ENCODE results near the gene PRKCSH. TPM values are rescaled to one million over a fixed set of nuclear protein-coding genes. Genes with fewer than 3 reads are reported as not detected.
A peak's percentile ranks its signal among the peaks of the same experiment; 100 is the strongest.

The PRKCSH gene
- total and polyA plus RNA-seq, 2 experiments from 2014 or later, result 85.3 to 130 TPM

DNA sequence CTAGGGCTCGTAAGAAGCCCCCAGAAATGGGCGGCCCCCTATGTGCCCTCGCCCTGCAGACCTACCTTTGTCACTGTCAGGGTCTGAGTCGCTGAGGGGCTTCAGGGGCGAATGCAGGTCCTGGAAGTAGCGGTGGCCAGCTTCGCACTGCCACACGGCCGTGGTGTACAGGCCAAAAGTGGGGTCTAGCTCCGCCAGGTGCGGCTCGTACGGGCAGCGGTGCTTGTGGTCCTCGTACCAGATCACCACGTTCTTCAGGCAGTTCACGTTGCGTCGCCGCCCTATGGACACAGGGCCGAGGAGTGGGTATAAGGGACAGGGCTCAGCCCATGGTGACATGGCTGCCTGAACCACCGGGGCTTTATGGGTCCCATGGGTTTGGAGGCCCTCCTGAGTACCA, 60.5 kb downstream of the PRKCSH start:
- Histone ChIP-seq H3K4me3 (no peak overlapping the region), H4K20me1 (replicated peaks; ENCODE audit: insufficient read depth) (no peaks in the 10 kb centered on the region), H3K9me2 (ENCODE audit: insufficient read depth) (no peaks in the 10 kb centered on the region), H3K4me2 (no peak overlapping the region), H3K27me3 (ENCODE audit: insufficient read depth) (no peaks in the 10 kb centered on the region), H3K79me2 (replicated peaks; ENCODE audit: insufficient read depth) (no peaks in the 10 kb centered on the region), H3K27ac (ENCODE audit: low read depth) (no peak overlapping the region), H3F3A (replicated peaks; ENCODE audit: low read depth) (0 out of 2 replicates have a peak, but pooled peaks cover 2% of the 10 kb centered on the region), H2AFZ (no peak overlapping the region), H3K36me3 (ENCODE audit: insufficient read depth) (no peaks in the 10 kb centered on the region), H3K4me1 (ENCODE audit: insufficient read depth) (no peaks in the 10 kb centered on the region)
- Mint-ChIP-seq H3K27me3 (ENCODE audit: insufficient read depth, low read depth, poor library complexity) (peaks cover 7% of the 10 kb centered on the region), H3K4me1 (no peaks in the 10 kb centered on the region), H3K27ac (no peak overlapping the region), H3K36me3 (ENCODE audit: low read depth) (peaks cover 7% of the 10 kb centered on the region), H3K4me3 (no peak overlapping the region), H3K9me3 (no peaks in the 10 kb centered on the region; the same call in 2 of the 3 replicates)
- TF ChIP-seq NANOG (IDR thresholded peaks at IDR 0.05; ENCODE audit: borderline replicate concordance) (no peak), EZH2phosphoT487 (IDR thresholded peaks at IDR 0.05; ENCODE audit: unreplicated experiment) (no peak), ZNF331 (CRISPR knock-in tag; IDR thresholded peaks at IDR 0.05; ENCODE audit: low read depth) (no peak), POLR2AphosphoS5 (IDR thresholded peaks at IDR 0.05; ENCODE audit: low read depth) (no peak), STAT1 (IDR thresholded peaks at IDR 0.05; ENCODE audit: unreplicated experiment) (no peak)
- TF ChIP-seq, protein P1, sequence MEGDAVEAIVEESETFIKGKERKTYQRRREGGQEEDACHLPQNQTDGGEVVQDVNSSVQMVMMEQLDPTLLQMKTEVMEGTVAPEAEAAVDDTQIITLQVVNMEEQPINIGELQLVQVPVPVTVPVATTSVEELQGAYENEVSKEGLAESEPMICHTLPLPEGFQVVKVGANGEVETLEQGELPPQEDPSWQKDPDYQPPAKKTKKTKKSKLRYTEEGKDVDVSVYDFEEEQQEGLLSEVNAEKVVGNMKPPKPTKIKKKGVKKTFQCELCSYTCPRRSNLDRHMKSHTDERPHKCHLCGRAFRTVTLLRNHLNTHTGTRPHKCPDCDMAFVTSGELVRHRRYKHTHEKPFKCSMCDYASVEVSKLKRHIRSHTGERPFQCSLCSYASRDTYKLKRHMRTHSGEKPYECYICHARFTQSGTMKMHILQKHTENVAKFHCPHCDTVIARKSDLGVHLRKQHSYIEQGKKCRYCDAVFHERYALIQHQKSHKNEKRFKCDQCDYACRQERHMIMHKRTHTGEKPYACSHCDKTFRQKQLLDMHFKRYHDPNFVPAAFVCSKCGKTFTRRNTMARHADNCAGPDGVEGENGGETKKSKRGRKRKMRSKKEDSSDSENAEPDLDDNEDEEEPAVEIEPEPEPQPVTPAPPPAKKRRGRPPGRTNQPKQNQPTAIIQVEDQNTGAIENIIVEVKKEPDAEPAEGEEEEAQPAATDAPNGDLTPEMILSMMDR (conservative IDR thresholded peaks at IDR 0.05; ENCODE audit: low read depth in 2 of 2), result no peak
- no peak for ATAC-seq
- DNase-seq (ENCODE audit: low spot score), result no peak

DNA sequence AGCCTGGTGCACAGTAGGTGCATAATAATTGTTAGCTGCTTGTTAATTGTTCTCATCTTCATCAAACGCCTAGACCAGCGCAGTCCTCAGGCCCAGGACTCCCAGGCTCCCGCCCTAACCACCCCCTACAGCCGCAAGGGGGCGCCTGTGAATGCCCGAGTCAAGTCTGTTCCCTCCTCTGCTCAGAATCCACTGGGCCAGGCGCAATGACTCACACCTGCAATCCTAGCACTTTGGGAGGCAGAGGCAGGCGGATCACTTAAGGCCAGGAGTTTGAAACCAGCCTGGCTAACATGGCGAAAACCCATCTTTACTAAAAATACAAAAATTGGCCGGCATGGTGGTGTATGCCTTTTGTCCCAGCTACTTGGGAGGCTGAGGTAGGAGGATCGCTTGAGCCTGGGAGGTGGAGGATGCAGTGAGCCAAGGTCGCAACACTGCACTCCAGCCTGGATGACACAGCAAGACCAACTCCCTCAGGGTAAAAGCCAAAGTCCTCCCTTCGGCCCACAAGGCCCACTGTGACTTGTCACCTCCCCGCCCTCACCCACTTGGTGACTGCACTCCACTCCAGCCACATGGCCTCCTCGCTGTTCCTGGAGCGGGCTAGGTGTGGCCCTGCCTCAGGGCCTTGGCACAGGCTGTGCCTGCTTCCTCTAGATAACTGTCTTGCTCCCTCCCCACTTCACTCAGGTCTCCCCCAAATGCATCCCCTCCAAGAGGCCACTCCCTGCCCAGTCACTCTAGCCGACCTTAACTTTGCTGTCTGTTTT, 61.1 kb downstream of the PRKCSH start:
- Histone ChIP-seq H3K4me1 (ENCODE audit: insufficient read depth) (no peaks in the 10 kb centered on the region), H3F3A (replicated peaks; ENCODE audit: low read depth) (0 out of 2 replicates have a peak, but pooled peaks cover 2% of the 10 kb centered on the region), H3K9me2 (ENCODE audit: insufficient read depth) (no peaks in the 10 kb centered on the region), H4K20me1 (replicated peaks; ENCODE audit: insufficient read depth) (no peaks in the 10 kb centered on the region), H3K79me2 (replicated peaks; ENCODE audit: insufficient read depth) (no peaks in the 10 kb centered on the region), H3K4me3 (no peak overlapping the region), H3K27me3 (ENCODE audit: insufficient read depth) (no peaks in the 10 kb centered on the region), H3K36me3 (ENCODE audit: insufficient read depth) (no peaks in the 10 kb centered on the region), H2AFZ (no peak overlapping the region), H3K4me2 (no peak overlapping the region), H3K27ac (ENCODE audit: low read depth) (no peak overlapping the region)
- no peaks in the 10 kb centered on the region for H3K9me3 Mint-ChIP-seq
- TF ChIP-seq, protein P1 (conservative IDR thresholded peaks at IDR 0.05; ENCODE audit: low read depth in 2 of 2), result peak; percentile 89 to 93
- no peak for TF ChIP-seq ZNF114 (CRISPR knock-in tag; IDR thresholded peaks at IDR 0.05)
- ATAC-seq (peak; percentile 100), DNase-seq (ENCODE audit: low spot score) (peak; percentile 89)
- no peaks in the 10 kb centered on the region for H3K4me1 Mint-ChIP-seq
- peak overlapping the region; percentile 76 for H3K27ac Mint-ChIP-seq
- no peak overlapping the region; the same call in 2 of the 3 replicates for H3K4me3 Mint-ChIP-seq
- peaks cover 4% of the 10 kb centered on the region; the same call in 2 of the 3 replicates for H3K36me3 Mint-ChIP-seq (ENCODE audit: low read depth)
- peaks cover 7% of the 10 kb centered on the region for H3K27me3 Mint-ChIP-seq (ENCODE audit: insufficient read depth, low read depth, poor library complexity)

Measured in GM23338 (cell line).